LNCaP clone FGC (cell line): ENCODE data around the gene DNAJC15.

ENCODE experiments used
- DNase-seq: peaks from one replicate; pipeline ENCODE4 v3.0.0-alpha.2; 2011; ENCODE audit warnings: low read depth
- H3K4me3 ChIP-seq: 2 replicates; pipeline ENCODE4 v1.5.1; 2011; ENCODE audit warnings: mild to moderate bottlenecking, low read depth, low read length, control low read depth
- CTCF ChIP-seq: IDR thresholded peaks from 2 replicates; pipeline ENCODE4 v1.5.1; 2012; ENCODE audit warnings: mild to moderate bottlenecking; ENCODE audit not compliant: control insufficient read depth, insufficient read depth; ENCODE audit errors: extremely low read depth

The DNAJC15 gene

GRCh38 chr13:43115141-43115540 lies 91.8 kb downstream of the DNAJC15 start:
- no peak overlapping the region for H3K4me3 ChIP-seq
- TF ChIP-seq CTCF = no peak

GRCh38 chr13:43116242-43116641 lies 92.9 kb downstream of the DNAJC15 start:
- DNase-seq = no peak
- no peak for TF ChIP-seq CTCF
- no peak overlapping the region for H3K4me3 ChIP-seq

More at GRCh38 chr13:43115141-43115540, 91.8 kb downstream of the DNAJC15 start:
- no peak for DNase-seq

DNA sequence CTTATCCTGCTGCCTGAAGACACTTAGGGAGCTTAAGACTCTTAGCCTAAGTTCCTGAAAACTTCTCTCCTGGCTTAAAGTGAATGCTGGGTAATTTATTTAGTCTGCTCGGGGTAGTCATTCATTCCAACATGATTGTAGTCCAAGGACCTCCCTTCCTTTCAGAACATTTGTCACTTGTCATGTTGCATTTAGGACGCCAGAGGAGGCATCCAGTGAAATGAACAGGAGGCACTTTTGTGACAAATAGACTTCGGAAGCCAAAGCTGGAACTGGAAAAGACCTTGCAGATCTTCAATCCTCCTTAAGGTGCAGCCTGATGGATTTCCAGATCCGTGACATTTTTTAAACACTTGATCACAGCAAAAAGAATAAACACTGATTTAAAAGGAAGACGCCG lies 95.1 kb downstream of the DNAJC15 start:
- H3K4me3 ChIP-seq = no peak overlapping the region
- TF ChIP-seq CTCF = no peak
- DNase-seq = no peak

DNA sequence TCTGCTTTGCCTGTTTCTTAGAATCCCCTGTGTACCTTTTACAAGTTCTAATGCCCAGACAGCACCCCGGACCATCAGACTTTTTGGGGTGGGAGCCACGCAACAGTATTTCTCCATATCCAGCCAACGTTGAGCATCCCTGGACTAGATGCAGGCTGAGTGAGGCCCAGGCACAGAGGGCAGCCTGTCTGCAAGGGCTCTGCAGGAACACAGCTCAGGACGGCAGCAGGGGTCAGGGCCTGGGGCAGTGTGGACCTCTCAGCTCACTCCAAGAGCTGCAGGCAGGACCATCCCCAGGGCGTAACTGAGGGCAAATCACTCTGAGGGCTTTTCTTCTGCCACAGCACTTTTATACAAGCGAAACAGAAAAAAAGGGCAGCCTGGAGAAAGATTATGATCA lies 95.8 kb downstream of the DNAJC15 start:
- no peak overlapping the region for H3K4me3 ChIP-seq
- TF ChIP-seq CTCF = no peak
- no peak for DNase-seq

DNA sequence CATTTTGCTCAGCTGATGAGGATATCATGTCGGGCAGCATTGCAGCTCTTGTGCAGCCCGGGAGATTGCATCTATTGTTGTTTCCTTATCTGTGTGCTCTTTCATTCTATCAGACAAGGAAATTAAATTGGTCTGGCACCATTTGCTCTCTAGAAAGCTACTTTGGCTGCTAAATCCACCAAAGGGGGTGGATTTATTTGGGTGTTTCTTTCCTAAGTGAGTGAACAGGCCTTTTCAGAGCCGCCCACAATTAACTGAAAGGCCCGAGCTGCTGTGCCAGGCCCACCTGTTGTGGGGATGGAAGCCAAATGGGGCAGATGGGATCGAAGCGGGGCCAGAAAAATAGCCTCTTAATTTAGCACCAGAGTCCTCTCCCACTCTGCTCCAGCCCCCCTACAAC lies 99.4 kb downstream of the DNAJC15 start:
- no peak overlapping the region for H3K4me3 ChIP-seq
- no peak for TF ChIP-seq CTCF
- no peak for DNase-seq

DNA sequence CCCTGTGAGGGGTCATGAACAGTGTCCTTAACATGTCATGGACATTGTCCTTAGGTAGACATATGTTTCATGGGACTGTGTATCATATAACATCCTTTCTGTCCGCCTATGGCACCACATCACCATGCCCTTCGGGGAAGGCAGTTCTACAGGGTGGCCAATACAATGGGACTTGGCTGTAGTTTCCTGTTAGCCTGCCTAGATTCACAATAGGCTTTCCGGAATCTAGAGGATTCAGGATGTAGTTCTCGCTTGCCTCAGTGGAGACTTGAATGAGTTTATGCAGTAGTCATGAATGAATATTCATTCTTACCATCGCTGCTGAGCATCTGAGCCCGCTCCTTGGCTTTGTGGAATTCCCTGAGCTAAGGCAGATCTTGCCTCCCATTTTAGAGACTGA lies 100.5 kb downstream of the DNAJC15 start:
- TF ChIP-seq CTCF = no peak
- H3K4me3 ChIP-seq = no peak overlapping the region
- DNase-seq = no peak

- DNase-seq = no peak
- no peak for TF ChIP-seq CTCF
- H3K4me3 ChIP-seq = no peak overlapping the region
Observed at GRCh38 chr13:43124490-43124889, 101.1 kb downstream of the DNAJC15 start.
